ENCODE measurements around the gene FRMPD1.
"Not testable (repeated sequence)": the region's sequence is repeated elsewhere in the genome, so short reads cannot be mapped to it uniquely, and the experiment has no call there.

Gene FRMPD1

GRCh38 chr9:37650873-37651768 is at the start of gene FRMPD1:
Gene FRMPD1, plus strand, starts transcription at chr9:37650954. Its CDS starts 41,688 bp downstream, at chr9:37692642.
- peak; percentile 85 for DNase-seq (ENCODE audit: low spot score)

- DNase-seq (ENCODE audit: low spot score): not testable (repeated sequence)
Observed at GRCh38 chr9:37602061-37602460, 48.7 kb upstream of the FRMPD1 start.

GRCh38 chr9:37602817-37603216 is 47.9 kb upstream of the FRMPD1 start:
- no peak for DNase-seq (ENCODE audit: low spot score)

GRCh38 chr9:37604296-37604695 is 46.5 kb upstream of the FRMPD1 start:
- DNase-seq (ENCODE audit: low spot score): no peak

- no peak for DNase-seq (ENCODE audit: low spot score)
Observed at GRCh38 chr9:37608250-37608649, 42.5 kb upstream of the FRMPD1 start.

GRCh38 chr9:37609735-37610397 is 40.9 kb upstream of the FRMPD1 start:
- no peak for DNase-seq (ENCODE audit: low spot score)

- no peak for DNase-seq (ENCODE audit: low spot score)
Observed at GRCh38 chr9:37611014-37611413, 39.7 kb upstream of the FRMPD1 start.

GRCh38 chr9:37611961-37612360 is 38.8 kb upstream of the FRMPD1 start:
- no peak for DNase-seq (ENCODE audit: low spot score)

- no peak for DNase-seq (ENCODE audit: low spot score)
Observed at GRCh38 chr9:37617161-37617560, 33.6 kb upstream of the FRMPD1 start.

- DNase-seq (ENCODE audit: low spot score): peak; percentile 61
Observed at GRCh38 chr9:37617832-37618231, 32.9 kb upstream of the FRMPD1 start.

GRCh38 chr9:37618817-37619216 is 31.9 kb upstream of the FRMPD1 start:
- DNase-seq (ENCODE audit: low spot score): peak; percentile 49

- DNase-seq (ENCODE audit: low spot score): no peak
Observed at GRCh38 chr9:37619806-37620205, 30.9 kb upstream of the FRMPD1 start.

- no peak for DNase-seq (ENCODE audit: low spot score)
Observed at GRCh38 chr9:37620396-37620795, 30.4 kb upstream of the FRMPD1 start.

- no peak for DNase-seq (ENCODE audit: low spot score)
Observed at GRCh38 chr9:37621273-37622121, 29.3 kb upstream of the FRMPD1 start.

GRCh38 chr9:37622462-37622861 is 28.3 kb upstream of the FRMPD1 start:
- DNase-seq (ENCODE audit: low spot score): peak; percentile 14

GRCh38 chr9:37623267-37623666 is 27.5 kb upstream of the FRMPD1 start:
- no peak for DNase-seq (ENCODE audit: low spot score)

GRCh38 chr9:37624073-37624472 is 26.7 kb upstream of the FRMPD1 start:
- no peak for DNase-seq (ENCODE audit: low spot score)

GRCh38 chr9:37625036-37625757 is 25.6 kb upstream of the FRMPD1 start:
- DNase-seq (ENCODE audit: low spot score): no peak

GRCh38 chr9:37625758-37626147 is 25.0 kb upstream of the FRMPD1 start:
- DNase-seq (ENCODE audit: low spot score): no peak

- no peak for DNase-seq (ENCODE audit: low spot score)
Observed at GRCh38 chr9:37626708-37627292, 24.0 kb upstream of the FRMPD1 start.

GRCh38 chr9:37632479-37632878 is 18.3 kb upstream of the FRMPD1 start:
- DNase-seq (ENCODE audit: low spot score): no peak

Measured in AG08396 (cell line).